NB4 (cell line): ENCODE measurements around the gene GALNT2.

ENCODE experiments used
- DNase-seq: peaks from one replicate; pipeline ENCODE4 v3.0.0; 2010; ENCODE audit warnings: low read depth
- H3K4me3 ChIP-seq: one replicate; pipeline ENCODE4 v1.5.1; 2011; ENCODE audit warnings: mild to moderate bottlenecking, low read depth, low read length, moderate library complexity
- CTCF ChIP-seq: IDR thresholded peaks from one replicate; pipeline ENCODE4 v1.5.1; 2012; ENCODE audit warnings: low read depth, low read length
- MAX ChIP-seq: IDR thresholded peaks from 2 replicates; pipeline ENCODE4 v1.6.1; 2011; ENCODE audit warnings: low read depth, low read length
- MYC ChIP-seq: IDR thresholded peaks from 2 replicates; pipeline ENCODE4 v1.6.1; 2011; ENCODE audit warnings: low read depth, low read length
- POLR2A ChIP-seq: IDR thresholded peaks from 2 replicates; pipeline ENCODE4 v1.6.1; 2011; ENCODE audit warnings: mild to moderate bottlenecking; ENCODE audit not compliant: insufficient read length; ENCODE audit errors: extremely low read depth

GALNT2 gene

GRCh38 chr1:230291731-230292620, 224.9 kb downstream of the GALNT2 start:
- no peak for TF ChIP-seq CTCF
- no peak for TF ChIP-seq MYC
- no peak for TF ChIP-seq MAX
- no peak for TF ChIP-seq POLR2A
- DNase-seq = no peak
- H3K4me3 ChIP-seq = no peak overlapping the region

GRCh38 chr1:230292689-230293389, 225.8 kb downstream of the GALNT2 start:
- DNase-seq = no peak
- no peak for TF ChIP-seq POLR2A
- TF ChIP-seq CTCF = no peak
- TF ChIP-seq MAX = no peak
- H3K4me3 ChIP-seq = no peak overlapping the region

- no peak overlapping the region for H3K4me3 ChIP-seq
- no peak for DNase-seq
- no peak for TF ChIP-seq MYC
- no peak for TF ChIP-seq MAX
- TF ChIP-seq POLR2A = no peak
- no peak for TF ChIP-seq CTCF
Measured at GRCh38 chr1:230293390-230293700, 226.3 kb downstream of the GALNT2 start.

GRCh38 chr1:230295367-230295766, 228.3 kb downstream of the GALNT2 start:
- no peak for TF ChIP-seq MAX
- no peak for TF ChIP-seq CTCF
- TF ChIP-seq MYC = no peak
- TF ChIP-seq POLR2A = no peak
- no peak overlapping the region for H3K4me3 ChIP-seq
- DNase-seq = no peak

GRCh38 chr1:230299191-230300006, 232.4 kb downstream of the GALNT2 start:
- no peak for TF ChIP-seq MAX
- TF ChIP-seq MYC = no peak
- no peak for TF ChIP-seq POLR2A
- TF ChIP-seq CTCF = no peak
- DNase-seq = no peak
- H3K4me3 ChIP-seq = no peak overlapping the region
